GM21381 (cell line): ENCODE measurements around the gene FARSA.
"Not testable (repeated sequence)": the region's sequence is repeated elsewhere in the genome, so short reads cannot be mapped to it uniquely, and the experiment has no call there.

ENCODE experiments used
- ATAC-seq: cut with Tn5 transposase; IDR thresholded peaks from one replicate; pipeline ENCODE4 v1.9.1; 2021; ENCODE audit warnings: mild to moderate bottlenecking, moderate library complexity; ENCODE audit not compliant: unreplicated experiment

The FARSA gene

DNA sequence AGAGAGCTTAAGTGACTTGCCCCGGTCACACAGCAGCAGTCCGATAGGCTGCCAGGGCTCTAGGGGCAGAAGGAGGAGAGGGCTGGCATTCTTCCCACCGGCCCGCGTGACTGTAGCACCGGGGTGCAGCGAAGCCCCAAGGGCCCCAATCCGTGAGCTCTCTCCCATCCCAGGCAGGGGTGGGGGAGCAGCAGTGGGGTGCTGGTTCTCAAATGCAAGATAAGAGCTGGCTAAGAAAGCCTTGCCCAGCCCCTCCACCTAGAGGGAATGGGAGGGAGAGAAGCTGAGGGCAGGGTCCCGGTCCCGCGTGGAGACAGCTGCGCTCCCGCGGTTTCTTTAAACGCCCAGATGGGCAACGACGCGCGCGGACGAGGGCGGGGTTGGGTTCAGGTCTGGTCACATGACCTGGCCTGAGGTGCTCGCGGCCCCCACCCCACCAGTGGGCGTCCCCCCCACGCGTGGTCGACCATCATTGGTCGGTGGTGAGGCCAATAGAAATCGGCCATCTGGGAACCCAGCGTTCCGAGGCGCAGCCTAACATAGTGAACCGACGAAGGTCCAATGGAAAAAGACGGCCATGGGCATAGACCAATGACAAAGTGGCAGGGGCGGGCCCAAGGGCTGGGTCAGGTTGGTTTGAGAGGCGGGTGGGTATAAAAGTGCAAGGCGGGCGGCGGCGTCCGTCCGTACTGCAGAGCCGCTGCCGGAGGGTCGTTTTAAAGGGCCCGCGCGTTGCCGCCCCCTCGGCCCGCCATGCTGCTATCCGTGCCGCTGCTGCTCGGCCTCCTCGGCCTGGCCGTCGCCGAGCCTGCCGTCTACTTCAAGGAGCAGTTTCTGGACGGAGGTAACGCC is 4.6 kb upstream of the FARSA start, which contains the start of gene CALR:
TSS of gene CALR (plus strand) at position 683 of the 852 bp plus-strand sequence. CDS start at position 754, 71 bp downstream.
- ATAC-seq: peak; percentile 85

DNA sequence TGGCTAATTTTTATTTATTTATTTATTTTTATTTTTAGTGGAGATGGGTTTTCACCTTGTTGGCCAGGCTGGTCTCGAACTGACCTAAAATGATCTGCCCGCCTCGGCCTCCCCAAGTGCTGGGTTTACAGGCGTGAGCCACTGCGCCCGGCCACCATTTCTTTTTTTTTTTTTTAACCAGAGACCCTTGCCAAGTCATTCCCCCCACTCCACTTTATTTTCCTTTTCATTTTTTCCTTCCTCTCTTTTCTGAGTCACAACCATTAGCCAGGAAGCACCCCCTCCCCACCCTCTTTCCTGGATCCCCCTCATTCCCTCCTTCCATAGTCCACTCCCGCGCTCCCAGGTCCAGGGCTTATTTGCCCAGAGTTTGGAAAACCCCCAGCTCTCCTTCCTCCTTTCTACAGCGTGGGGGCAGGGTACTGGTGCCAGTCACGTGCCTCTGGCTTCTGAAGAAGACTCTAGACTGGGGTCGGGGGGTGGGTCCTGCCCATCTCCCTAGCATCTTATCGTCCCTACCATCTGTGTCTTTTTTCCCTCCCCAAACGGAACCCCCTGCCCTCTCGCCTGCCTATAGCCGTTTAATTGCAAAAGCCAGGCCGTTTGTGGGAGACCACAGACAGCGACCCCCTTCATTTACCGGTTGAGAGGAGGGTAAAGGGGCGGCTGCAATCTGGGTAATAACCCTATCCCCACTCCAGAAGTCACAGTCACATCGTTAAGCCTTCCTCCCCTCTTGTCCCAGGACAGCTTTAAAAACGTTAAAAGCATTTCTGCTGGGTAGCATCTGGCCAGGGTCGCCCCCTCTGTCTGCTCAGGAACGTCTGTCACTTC is 3.8 kb upstream of the FARSA start:
- ATAC-seq: no peak

DNA sequence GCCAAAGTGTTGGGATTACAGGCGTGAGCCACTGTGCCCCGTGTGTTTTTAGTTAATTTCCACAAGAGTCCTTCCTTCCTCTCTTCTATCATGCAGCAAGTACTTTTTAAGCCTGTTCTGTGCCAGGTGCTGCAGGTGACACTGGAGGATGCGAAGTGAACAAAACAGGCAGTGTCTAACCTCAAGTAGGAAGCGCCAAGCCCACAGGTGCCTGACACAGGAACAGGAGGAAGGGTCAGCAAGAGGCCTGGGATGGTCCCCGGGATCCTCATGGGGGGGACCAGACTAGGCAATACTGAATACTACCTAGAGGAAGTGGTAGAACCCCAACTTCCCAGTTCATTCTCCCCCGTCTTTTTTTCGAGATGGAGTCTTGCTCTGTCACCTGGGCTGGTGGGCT is 3.1 kb upstream of the FARSA start:
- no peak for ATAC-seq

GRCh38 chr19:12935071-12935470 is 1.6 kb upstream of the FARSA start:
- ATAC-seq: no peak

GRCh38 chr19:12932392-12933286 is 872 bp downstream of the FARSA start:
- ATAC-seq: no peak

DNA sequence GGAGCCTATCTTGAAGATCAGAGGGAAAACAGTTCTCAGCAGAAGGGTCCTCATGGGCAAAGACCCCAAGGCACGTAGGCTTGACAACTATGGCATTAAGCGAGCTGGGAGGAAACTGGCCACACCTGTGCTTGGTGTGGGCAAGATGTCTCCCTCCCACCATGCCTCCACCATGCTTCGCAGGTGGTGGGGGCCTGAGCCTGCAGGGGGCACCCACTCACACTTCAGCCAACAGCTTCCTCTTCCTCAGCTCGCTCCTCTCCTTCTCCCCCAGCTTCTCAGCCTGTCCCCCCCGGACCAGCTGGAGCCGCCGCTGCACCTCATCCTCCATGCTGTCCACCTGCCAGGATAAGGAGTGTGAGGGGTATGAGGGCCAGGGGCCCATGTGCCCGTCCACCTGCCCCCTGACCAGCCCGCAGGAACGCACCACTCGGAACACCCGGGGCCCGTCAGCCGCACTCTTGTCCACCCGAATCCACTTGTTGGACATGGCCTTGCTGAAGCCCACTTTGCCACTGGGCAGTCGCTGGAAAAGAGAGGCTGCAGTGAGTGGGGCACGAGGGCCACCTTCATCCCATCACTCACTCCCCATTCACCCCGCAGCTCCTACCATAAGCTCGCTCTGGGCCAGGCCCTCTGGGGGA is 3.4 kb downstream of the FARSA start:
- no peak for ATAC-seq

- no peak for ATAC-seq
Measured at GRCh38 chr19:12924621-12925310, 8.7 kb downstream of the FARSA start.

DNA sequence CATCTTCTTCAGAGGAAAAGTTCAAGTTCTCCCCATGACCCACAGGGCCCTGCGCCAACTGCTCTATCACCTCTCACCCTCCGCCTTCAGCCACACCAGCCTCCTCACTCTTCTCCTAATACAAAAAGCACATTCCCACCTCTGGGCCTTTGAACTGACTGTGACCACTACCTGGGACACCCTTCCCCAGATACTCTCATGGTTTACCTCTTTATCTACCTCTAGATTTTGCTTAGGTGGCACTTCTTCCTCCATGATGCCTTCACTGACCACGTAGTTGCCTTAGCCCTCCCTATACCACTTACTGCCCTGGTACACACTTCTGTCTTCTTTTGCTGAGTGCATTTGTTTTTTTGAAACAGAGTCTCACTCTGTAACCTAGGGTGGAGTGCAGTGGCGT is 10.6 kb downstream of the FARSA start:
- no peak for ATAC-seq

DNA sequence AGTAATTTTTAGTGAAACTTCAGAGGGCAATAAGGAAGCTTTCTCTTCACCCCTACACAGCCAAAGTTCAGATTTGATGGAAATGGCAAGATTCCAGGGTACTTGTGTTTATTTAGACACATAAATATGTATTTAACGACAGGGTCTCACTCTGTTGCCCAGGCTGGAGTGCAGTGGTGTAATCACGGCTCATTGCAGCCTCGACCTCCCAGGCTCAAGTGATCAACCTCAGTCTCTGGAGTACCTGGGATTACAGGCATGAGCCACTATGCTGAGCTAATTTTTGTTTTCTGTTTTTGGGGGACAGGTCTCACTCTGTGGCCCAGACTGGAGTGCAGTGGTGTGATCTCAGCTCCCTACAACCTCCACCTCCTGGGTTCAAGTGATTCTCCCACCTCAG is 12.5 kb downstream of the FARSA start:
- ATAC-seq: no peak

GRCh38 chr19:12918253-12918652 is 15.3 kb downstream of the FARSA start:
- no peak for ATAC-seq

GRCh38 chr19:12915860-12916259 is 17.7 kb downstream of the FARSA start:
- ATAC-seq: not testable (repeated sequence)

GRCh38 chr19:12913851-12914690 is 19.4 kb downstream of the FARSA start:
- no peak for ATAC-seq

DNA sequence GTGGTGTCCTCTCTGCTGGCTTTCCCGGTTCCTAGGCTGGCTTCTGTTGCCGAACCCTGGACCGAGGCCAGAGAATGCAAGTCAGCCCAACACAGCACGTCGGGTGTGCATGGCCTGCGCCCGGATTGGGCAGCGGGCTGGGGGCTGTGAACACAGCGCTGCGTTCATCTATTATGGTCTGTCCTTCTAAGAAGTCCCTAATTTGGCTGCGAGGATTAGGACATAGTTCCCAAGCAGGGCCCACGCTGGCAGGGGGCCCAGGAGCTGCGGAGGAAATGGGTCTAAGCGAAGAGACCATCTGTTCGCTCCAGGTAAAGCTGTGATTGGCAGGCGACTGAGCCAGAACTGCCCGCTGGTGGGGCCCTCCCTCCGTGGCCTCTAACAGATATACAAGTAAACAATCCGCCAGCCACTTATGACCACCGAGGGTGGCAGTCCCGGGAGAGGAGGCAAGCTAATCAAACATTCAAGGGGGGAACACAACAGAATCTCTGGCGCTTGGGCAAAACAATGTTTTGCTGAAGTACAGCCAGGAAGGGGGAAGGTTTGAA is 20.4 kb downstream of the FARSA start:
- ATAC-seq: no peak

DNA sequence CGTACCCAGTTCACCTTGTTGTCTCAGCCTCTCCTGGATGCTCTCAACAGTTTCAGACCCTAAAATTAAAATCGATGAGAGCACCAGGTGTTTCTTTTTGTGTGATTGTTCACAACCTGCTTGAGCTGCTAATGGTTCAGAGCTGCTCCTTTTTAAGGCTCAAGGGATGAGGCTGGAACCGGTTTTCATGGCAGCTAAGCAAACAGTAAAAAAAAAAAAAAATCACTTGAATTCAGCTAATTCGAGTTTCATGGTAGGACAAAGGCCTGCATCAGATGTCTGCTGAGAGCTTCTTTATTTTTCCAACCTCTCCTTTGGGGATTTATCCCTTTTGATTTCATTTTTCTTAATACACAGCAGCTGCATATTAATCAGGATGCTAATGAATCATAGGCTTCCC is 20.9 kb downstream of the FARSA start:
- ATAC-seq: no peak

GRCh38 chr19:12907166-12907565 is 26.3 kb downstream of the FARSA start:
- no peak for ATAC-seq

DNA sequence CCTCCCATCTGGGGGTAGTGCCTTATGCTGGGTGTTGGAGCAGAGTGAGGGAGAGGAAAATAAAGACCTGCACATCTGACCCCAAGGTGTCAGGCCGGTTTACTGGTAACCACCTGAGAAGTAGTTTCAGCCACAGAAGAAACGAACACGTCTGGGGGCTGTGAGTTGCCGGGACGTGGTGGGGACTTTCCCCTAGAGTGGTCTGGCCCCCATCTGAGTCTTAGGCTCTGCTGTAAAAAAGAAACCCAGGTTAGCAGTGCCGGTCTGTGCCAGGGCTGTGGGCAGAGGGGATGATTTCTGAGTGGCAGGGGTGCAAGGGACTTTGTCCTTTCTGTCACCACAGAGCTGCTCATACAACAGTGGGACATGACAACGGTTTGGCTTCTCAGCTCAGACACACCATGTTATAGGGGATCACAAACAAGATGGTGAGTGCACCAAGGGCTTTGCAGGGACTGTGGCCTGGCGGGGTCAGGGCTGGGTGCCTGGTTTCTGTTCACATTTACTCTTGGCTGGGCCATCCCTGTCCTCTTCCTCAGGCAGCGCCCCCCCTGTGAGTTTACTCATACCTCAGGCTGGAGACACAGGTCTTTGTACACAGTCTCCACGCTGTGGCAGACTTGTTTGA is 33.5 kb downstream of the FARSA start:
- peak; percentile 82 for ATAC-seq

GRCh38 chr19:12896460-12896859 is 37.1 kb downstream of the FARSA start:
- ATAC-seq: no peak

GRCh38 chr19:12893582-12893981 is 39.9 kb downstream of the FARSA start:
- ATAC-seq: no peak
